GM10266 (cell line): ENCODE data around the gene MAP3K3.

Experiments used
- DNase-seq: peaks from one replicate; pipeline ENCODE4 v3.0.0; 2012; ENCODE audit errors: extremely low spot score
- TF ChIP-seq, protein P1 (sequence below): IDR thresholded peaks from 2 replicates; pipeline ENCODE4 v1.5.1; 2012; ENCODE audit warnings: mild to moderate bottlenecking, low read depth; ENCODE audit not compliant: control insufficient read depth, insufficient read depth; ENCODE audit errors: missing control alignments

The MAP3K3 gene

GRCh38 chr17:63682981-63683380, 60.8 kb downstream of the MAP3K3 start:
- TF ChIP-seq, protein P1, sequence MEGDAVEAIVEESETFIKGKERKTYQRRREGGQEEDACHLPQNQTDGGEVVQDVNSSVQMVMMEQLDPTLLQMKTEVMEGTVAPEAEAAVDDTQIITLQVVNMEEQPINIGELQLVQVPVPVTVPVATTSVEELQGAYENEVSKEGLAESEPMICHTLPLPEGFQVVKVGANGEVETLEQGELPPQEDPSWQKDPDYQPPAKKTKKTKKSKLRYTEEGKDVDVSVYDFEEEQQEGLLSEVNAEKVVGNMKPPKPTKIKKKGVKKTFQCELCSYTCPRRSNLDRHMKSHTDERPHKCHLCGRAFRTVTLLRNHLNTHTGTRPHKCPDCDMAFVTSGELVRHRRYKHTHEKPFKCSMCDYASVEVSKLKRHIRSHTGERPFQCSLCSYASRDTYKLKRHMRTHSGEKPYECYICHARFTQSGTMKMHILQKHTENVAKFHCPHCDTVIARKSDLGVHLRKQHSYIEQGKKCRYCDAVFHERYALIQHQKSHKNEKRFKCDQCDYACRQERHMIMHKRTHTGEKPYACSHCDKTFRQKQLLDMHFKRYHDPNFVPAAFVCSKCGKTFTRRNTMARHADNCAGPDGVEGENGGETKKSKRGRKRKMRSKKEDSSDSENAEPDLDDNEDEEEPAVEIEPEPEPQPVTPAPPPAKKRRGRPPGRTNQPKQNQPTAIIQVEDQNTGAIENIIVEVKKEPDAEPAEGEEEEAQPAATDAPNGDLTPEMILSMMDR, result no peak
- no peak for DNase-seq

DNA sequence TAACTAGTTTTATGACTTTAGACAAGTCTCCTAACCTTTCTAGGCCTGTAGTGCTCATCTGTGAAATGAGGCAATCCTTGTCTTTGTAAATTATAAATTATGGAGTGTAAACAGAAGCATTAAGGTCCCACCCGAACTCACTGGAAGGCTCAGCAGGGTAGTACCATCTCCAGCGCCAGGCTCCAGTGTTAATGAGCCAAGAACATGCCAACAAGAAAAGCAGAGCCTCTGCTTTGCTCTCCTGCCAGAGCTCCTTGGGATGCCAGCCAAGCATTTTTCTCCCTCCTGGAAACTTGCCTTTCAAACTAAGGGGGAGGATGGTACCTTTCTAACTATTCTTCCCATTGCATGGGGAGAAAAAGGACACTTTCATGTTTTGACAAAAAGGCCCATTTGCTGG, 62.8 kb downstream of the MAP3K3 start:
- no peak for DNase-seq
- TF ChIP-seq, protein P1, result no peak

- TF ChIP-seq, protein P1, result no peak
- no peak for DNase-seq
Measured at GRCh38 chr17:63685578-63685977, 63.4 kb downstream of the MAP3K3 start.

DNA sequence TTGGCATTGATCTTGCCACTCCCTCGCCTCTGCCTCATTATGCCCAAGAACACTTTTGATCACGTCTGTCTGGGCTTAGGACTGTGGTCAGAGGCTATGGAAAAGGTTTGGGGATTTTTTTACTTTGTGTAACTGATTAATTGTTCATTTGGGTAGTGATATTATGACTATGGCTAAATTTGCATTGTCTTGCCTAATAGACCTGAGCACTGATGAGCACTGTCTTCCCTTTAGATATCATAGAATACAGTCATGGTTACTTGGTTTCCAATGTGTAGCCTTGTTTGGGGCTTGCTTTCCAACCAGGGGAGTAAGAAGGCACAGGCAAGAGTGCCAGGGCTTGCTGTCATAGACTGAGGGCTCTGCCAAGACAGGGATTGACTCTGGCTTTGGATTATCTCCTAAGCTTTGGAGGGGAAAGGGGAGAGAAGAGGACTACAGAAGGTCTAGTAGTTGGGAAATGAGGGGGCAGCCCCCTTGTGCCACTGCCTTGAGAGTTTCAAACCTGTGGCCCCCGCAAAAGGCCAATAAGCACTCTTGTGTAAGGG, 64.0 kb downstream of the MAP3K3 start:
- DNase-seq, result no peak

GRCh38 chr17:63688396-63689020, 66.3 kb downstream of the MAP3K3 start:
- no peak for DNase-seq
- TF ChIP-seq, protein P1, result no peak

More for the DNA sequence above, 64.0 kb downstream of the MAP3K3 start:
- TF ChIP-seq, protein P1, result no peak

GRCh38 chr17:63689479-63689878, 67.3 kb downstream of the MAP3K3 start:
- no peak for DNase-seq
- TF ChIP-seq, protein P1, result no peak

DNA sequence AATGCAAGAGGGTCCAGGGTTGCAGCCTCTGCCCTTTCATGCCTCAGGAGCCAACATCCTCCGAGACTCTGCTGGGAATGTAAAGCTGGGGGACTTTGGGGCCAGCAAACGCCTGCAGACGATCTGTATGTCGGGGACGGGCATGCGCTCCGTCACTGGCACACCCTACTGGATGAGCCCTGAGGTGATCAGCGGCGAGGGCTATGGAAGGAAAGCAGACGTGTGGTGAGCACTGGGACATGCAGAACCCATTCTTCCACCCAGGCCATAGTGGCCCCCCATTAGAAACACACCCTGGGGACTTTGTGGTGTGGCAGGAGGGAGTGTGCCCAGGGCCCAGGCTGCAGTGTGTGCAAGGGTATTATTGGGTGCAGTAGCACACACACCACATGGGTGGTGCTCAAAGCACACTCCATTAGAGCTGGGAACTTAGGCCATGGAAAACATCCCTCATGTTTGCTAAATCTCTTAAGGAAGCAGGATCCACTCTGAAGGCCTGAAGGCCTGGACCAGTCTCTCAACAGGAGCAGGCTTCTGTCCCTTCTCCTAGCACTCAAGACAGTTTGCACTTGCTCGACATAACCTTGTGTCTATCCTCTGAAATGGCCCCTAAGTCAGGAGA, 70.1 kb downstream of the MAP3K3 start:
- TF ChIP-seq, protein P1, result no peak
- no peak for DNase-seq
